Colonic mucosa (tissue), 4 donors: ENCODE data around the gene KRT6B. TPM values are rescaled to one million over a fixed set of nuclear protein-coding genes. Genes with fewer than 3 reads are reported as not detected.
"Not testable (repeated sequence)": the region's sequence is repeated elsewhere in the genome, so short reads cannot be mapped to it uniquely, and the experiment has no call there.

Experiments used
- DNase-seq: peaks from one replicate; pipeline ENCODE4 v3.0.0-alpha.2; 2020
- H3K27ac ChIP-seq: fragments of 200-600 bp; one replicate; pipeline ENCODE4 v1.8.0; 2021
- H3K27me3 ChIP-seq: fragments of 200-600 bp; one replicate; pipeline ENCODE4 v1.8.0; 2021
- H3K36me3 ChIP-seq: fragments of 200-600 bp; one replicate; pipeline ENCODE4 v1.8.0; 2021
- H3K4me1 ChIP-seq: fragments of 200-600 bp; one replicate; pipeline ENCODE4 v1.8.0; 2021; ENCODE audit warnings: mild to moderate bottlenecking
- H3K4me3 ChIP-seq: fragments of 200-600 bp; one replicate; pipeline ENCODE4 v1.8.0; 2021
- H3K9ac ChIP-seq, 2 donors: one replicate each; pipeline ENCODE4 v1.7.0; 2013; ENCODE audit warnings: control low read depth in 2 of 2, low read depth in 2 of 2, low read length in 2 of 2
- H3K9me3 ChIP-seq: fragments of 200-600 bp; one replicate; pipeline ENCODE4 v1.8.0; 2021
- CTCF ChIP-seq: fragments of 200-600 bp; IDR thresholded peaks from one replicate; pipeline ENCODE4 v1.8.0; 2022; ENCODE audit warnings: antibody characterized with exemption, mild to moderate bottlenecking
- intact Hi-C: fragments of 100-400 bp; cut with DNase I; formaldehyde crosslinking; loops from one replicate; pipeline ENCODE4 v1.14.1; 2022
- total RNA-seq, 2 donors: library from RNA; stranded (reverse); fragmentation: NEBNext Ultra II Directional in 1 of 2; extraction: Animal tissue kit (Norgen Biotek cat#: 25700) in 1 of 2; gene quantifications; one replicate each; pipeline ENCODE4 v1.2.1, GENCODE V29; 2021
- donor health status: healthy.
- donor health status: DM: no; HTN: no; CAD: no.
- donor health status: DM: no; HTN: no; CAD: no.

The KRT6B gene
- total RNA-seq, 2 donors from 2014 or later = 0.13 to 1.4 TPM

GRCh38 chr12:52488736-52489135 lies 36.8 kb upstream of the KRT6B start:
- Histone ChIP-seq H3K4me3 (no peak overlapping the region), H3K4me1 (no peaks in the 10 kb centered on the region), H3K27ac (no peak overlapping the region), H3K27me3 (no peaks in the 10 kb centered on the region), H3K36me3 (no peaks in the 10 kb centered on the region), H3K9me3 (no peaks in the 10 kb centered on the region), H3K9ac (no peak overlapping the region)
- DNase-seq = no peak
- TF ChIP-seq CTCF = no peak
- intact Hi-C loops = no loop called here

- H3K9me3 ChIP-seq, H3K4me3 ChIP-seq, H3K27me3 ChIP-seq, H3K36me3 ChIP-seq, H3K27ac ChIP-seq, intact Hi-C loops, DNase-seq, H3K9ac ChIP-seq, H3K4me1 ChIP-seq: not testable (repeated sequence)
Measured at GRCh38 chr12:52487744-52488443, 35.9 kb upstream of the KRT6B start.

GRCh38 chr12:52487211-52487610 lies 35.3 kb upstream of the KRT6B start:
- no peaks in the 10 kb centered on the region for H3K4me1 ChIP-seq
- intact Hi-C loops = no loop called here
- no peak overlapping the region for H3K9ac ChIP-seq
- no peak overlapping the region for H3K27ac ChIP-seq
- no peaks in the 10 kb centered on the region for H3K9me3 ChIP-seq
- H3K36me3 ChIP-seq = no peaks in the 10 kb centered on the region
- no peaks in the 10 kb centered on the region for H3K27me3 ChIP-seq
- no peak for DNase-seq
- no peak overlapping the region for H3K4me3 ChIP-seq
- TF ChIP-seq CTCF = no peak

GRCh38 chr12:52486166-52487105 lies 34.5 kb upstream of the KRT6B start:
- Histone ChIP-seq H3K36me3 (no peaks in the 10 kb centered on the region), H3K9me3 (no peaks in the 10 kb centered on the region), H3K27me3 (no peaks in the 10 kb centered on the region), H3K27ac (no peak overlapping the region), H3K4me1 (no peaks in the 10 kb centered on the region), H3K9ac (no peak overlapping the region), H3K4me3 (no peak overlapping the region)
- no peak for TF ChIP-seq CTCF
- DNase-seq = no peak
- intact Hi-C loops = no loop called here

- H3K36me3 ChIP-seq = no peaks in the 10 kb centered on the region
- no peaks in the 10 kb centered on the region for H3K27me3 ChIP-seq
- no peaks in the 10 kb centered on the region for H3K4me1 ChIP-seq
- intact Hi-C loops = no loop called here
- DNase-seq = no peak
- H3K9ac ChIP-seq = no peak overlapping the region
- TF ChIP-seq CTCF = no peak
- no peak overlapping the region for H3K4me3 ChIP-seq
- H3K27ac ChIP-seq = no peak overlapping the region
- H3K9me3 ChIP-seq = no peaks in the 10 kb centered on the region
Measured at GRCh38 chr12:52480073-52480472, 28.1 kb upstream of the KRT6B start.

- Histone ChIP-seq H3K9me3 (no peaks in the 10 kb centered on the region), H3K9ac (no peak overlapping the region), H3K27me3 (no peaks in the 10 kb centered on the region), H3K4me3 (no peak overlapping the region), H3K36me3 (no peaks in the 10 kb centered on the region), H3K27ac (no peak overlapping the region), H3K4me1 (no peaks in the 10 kb centered on the region)
- DNase-seq = no peak
- TF ChIP-seq CTCF = no peak
- intact Hi-C loops = no loop called here
Measured at GRCh38 chr12:52477651-52478050, 25.7 kb upstream of the KRT6B start.
